Measurements from ENCODE around the gene DYRK1B.

DYRK1B gene

GRCh38 chr19:39852882-39853281, 18.9 kb upstream of the DYRK1B start:
- DNase-seq, result peak; percentile 19

GRCh38 chr19:39850892-39851291, 16.9 kb upstream of the DYRK1B start:
- no peak for DNase-seq

GRCh38 chr19:39848392-39848791, 14.4 kb upstream of the DYRK1B start:
- DNase-seq, result peak; percentile 50

DNA sequence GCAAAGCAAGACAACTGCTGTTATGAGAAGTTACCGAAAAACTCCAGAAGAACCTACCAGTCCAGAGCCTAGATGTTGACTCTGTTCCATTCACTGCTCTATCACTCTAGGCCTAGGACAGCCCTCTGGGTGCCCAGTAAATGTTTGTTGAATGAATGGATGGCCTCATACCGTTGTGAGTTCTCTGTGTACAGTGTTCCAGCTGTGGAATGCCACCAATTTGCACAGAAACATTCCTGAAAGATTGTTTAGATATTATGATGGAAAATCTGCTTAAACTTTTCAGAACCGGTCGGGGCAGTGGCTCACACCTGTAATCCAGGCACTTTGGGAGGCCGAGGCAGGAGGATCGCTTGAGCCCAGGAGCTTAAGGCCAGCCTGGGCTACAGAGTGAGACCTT, 13.6 kb upstream of the DYRK1B start:
- no peak for DNase-seq

DNA sequence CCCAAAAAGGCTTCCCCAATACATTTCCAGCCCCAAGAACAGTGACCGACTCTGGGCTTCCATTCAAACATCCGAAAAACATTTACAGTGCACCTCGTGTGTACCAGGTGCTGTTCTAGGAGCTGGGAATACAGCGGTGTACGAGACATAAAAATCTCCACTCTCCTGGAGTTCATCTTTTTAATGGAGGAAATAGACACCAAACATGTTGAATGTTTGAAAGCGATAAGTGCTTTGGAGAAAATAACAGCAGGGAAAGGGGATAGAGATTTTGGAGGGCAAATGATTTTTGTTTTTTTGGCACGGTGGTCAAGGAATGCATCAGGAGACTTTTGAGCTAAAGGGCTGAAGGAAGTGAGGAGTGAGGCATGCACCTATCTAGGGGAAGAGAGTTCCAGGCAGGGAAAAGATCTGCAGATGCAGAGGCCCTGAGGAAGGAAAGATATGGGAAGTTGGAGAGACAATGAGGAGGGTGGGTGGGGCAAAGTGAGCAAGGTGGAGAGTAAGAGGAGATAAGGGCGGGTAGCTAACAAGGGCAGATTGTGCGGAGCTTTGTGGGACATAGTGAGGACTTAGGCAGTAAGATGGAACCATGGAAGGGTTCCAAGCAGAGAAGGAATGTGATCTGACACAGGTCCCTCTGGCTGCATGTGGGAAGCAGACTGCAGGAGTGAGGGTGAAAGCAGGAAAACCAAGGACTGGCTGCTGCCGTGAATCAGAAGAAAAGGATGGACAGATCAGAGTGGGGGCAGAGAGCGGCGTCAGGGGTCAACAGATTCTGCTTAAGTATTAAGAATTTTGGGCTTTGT, 12.9 kb upstream of the DYRK1B start:
- DNase-seq, result no peak

DNA sequence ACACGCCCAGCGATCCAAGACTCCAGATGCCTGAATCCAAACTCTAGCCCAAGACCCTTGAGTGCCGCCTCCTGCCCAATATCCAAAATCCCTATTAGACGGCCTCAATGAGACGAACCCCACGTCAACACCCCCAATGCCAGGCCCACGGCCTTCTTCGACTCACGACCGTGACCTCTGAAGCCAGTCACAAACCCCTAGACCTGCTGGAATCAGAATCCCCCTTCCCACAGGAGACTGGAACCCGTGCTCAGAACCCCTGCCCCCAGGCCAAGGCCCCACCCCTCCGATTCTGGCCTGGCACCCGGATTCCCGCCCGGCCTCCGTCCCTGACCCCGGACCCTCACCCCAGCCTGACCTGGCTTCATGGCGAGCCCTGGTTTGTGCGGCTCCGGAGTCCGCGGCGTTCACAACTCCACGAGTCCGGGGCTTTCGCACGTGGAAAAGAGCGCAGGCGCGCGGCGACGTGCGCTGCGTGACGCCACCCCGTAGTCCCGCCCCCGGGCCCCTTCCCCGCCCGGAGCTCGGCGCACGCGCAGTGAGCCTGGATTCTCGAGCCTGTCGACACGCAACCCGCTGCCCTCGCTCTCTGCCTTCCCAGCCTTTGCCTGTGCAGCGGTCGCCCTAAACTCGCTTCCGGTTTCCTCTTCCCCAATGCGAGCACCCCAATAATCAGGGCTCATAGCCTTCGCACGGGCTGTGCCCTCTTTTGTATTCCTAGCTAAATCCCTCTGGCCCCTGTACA, 12.1 kb upstream of the DYRK1B start, which contains the start of gene FBL:
Gene FBL (minus strand): TSS at position 447 of the 745 bp plus-strand sequence. CDS start 79 bp downstream, at position 368.
- peak; percentile 99 for DNase-seq

GRCh38 chr19:39845584-39845932, 11.6 kb upstream of the DYRK1B start:
- DNase-seq, result peak; percentile 68

GRCh38 chr19:39845172-39845571, 11.2 kb upstream of the DYRK1B start:
- DNase-seq, result no peak

DNA sequence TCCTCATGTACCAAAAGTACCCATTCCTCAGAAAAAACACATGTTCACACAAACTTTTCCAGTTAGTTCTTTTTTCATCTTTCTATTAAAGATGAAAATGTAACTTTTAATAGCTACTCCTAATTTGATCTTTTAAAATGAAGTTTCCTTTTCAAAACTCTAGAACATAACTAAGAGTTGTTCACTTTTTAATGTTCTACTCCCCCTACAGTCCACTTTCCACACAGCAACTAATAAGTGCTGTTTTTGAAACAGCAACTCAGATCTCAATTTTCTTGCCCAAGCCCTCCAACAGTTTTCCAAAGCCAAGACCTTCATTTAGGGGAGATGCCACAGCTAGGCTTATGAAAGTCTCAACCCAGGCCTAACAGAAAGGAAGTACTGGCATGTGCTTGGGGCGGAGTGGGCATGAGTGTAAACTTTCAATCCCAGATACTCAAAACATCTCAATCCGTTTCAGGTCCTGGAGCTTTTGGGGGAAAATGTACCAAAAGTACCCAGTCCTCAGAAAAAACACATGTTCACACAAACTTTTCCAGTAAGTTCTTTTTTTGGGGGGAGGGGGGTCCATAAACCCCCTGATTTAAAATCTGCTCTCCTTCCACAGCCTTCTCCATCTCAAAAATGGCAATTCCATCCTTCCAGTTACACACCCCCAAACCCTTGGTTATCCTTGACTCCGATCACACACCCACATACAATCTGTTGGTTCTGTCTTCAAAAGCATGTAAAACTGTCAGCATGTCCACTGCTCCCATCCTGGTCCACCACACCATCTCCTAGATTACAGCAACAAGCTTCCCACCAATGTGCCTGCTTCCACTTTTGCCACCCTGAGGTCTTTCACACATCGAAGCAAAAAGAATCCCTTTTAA, 10.2 kb upstream of the DYRK1B start:
- DNase-seq, result no peak

- no peak for DNase-seq
Measured at GRCh38 chr19:39842693-39843435, 8.9 kb upstream of the DYRK1B start.

- no peak for DNase-seq
Measured at GRCh38 chr19:39841041-39841440, 7.1 kb upstream of the DYRK1B start.

GRCh38 chr19:39840492-39840891, 6.5 kb upstream of the DYRK1B start:
- no peak for DNase-seq

GRCh38 chr19:39839678-39840327, 5.8 kb upstream of the DYRK1B start:
- no peak for DNase-seq

GRCh38 chr19:39838569-39838968, 4.6 kb upstream of the DYRK1B start:
- no peak for DNase-seq

GRCh38 chr19:39837978-39838377, 4.0 kb upstream of the DYRK1B start:
- no peak for DNase-seq

DNA sequence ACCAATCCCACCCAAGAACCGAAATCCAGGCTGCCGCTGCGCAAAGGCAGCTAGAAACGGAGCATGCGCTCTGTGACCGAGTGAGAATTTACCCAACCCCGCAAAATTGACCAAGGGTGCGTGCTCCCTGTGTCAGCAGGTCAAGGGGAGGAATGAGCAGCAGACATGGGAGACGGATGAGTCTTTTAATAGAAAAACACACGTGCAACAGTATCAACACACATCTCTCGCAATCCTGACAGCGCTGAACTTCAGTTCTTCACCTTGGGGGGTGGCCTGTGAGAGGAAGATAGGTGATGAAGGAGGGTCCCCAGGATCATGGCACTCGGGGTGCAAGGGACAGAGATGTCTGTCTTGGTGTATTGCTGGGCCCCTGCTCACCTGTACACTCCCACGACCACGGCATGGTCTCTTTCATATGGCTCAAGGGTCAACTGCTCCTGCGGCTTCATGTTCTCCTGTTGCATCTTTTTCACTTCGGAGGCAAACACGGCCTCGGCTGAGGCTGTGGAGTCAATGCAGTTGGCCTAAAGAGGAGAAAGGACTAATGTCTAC, 402 bp upstream of the DYRK1B start:
- DNase-seq, result no peak

DNA sequence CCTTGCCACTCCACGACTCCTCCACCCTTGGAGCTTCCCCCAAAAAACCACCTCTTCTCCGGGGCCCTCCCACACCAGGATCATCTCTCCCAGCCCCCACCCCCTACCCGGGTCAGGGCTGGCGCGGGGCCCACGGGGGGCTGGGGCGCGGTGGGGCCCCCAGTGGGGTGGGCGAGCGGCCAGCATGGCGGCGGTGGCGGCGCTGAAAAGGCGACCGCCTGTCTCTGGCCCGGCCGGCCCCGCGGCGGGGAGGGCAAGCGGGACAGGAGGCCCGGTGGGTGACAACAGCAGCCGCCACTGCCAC, 850 bp downstream of the DYRK1B start:
- no peak for DNase-seq

- peak; percentile 63 for DNase-seq
Measured at GRCh38 chr19:39832341-39833083, 1.4 kb downstream of the DYRK1B start.

DNA sequence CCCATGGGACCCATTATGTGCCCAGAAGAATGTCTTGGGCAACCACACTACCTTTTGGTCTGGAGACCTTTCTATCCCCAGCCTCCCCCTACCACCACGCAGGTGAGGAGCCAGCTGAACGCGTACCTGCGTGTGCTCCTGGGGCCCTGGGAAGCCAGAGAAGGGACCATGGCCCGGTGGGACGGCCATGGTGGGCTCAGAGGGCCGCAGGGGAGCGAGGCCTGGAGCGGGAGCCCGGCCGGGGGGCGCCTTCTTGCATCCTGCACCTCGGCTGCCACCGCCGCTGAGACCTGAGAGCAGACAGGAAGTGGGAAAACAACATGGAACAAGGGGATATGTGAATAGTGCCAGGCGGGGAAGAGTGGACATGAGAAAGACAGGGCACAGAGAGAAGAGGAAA, 2.3 kb downstream of the DYRK1B start:
- peak; percentile 57 for DNase-seq

DNA sequence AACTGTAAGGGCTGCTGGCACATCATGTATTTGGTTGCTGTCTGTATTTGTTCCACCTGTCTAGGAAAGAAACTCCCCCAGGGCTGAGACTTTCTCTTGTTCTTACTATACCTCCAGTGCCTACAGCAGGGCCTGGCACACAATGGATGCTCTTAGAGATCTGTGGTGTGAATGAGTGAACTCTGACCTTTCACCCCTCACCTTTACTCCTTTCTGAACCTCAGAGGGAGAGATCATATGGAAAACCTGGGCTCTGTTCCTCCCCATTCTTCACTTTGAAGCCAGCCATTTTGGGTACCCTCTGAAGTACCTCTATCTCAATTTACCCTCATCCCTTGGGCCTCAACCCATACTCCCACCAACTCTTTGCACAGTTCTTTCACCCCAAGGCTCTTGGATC, 3.1 kb downstream of the DYRK1B start:
- peak; percentile 39 for DNase-seq

DNA sequence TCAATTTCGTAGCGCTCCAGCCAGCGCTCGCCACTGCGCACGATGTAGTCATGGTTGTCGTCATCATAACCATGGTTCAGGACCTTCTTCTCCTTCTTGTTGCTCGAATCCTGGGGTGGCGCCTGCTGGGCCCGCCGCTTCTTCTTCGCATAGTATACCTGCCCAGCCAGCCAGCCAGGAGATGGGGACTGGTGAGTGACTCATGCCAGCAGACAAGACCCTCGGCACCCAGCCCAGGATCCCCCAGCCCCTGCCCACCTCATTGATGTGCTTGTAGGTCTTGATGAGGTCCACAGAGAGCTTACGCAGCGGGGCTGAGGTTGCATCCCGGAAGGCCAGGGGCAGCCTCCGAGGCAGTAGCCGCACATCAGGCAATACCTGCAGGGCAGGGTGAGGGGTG, 3.6 kb downstream of the DYRK1B start:
- DNase-seq, result peak; percentile 60
